HS-27A (cell line): ENCODE measurements around the gene RUNDC1.
A peak's percentile ranks its signal among the peaks of the same experiment; 100 is the strongest.
"Not testable (repeated sequence)": the region's sequence is repeated elsewhere in the genome, so short reads cannot be mapped to it uniquely, and the experiment has no call there.

Experiments used
- DNase-seq: peaks from one replicate; pipeline ENCODE4 v3.0.0-alpha.2; 2012; ENCODE audit warnings: low read depth, missing footprints

The RUNDC1 gene

DNA sequence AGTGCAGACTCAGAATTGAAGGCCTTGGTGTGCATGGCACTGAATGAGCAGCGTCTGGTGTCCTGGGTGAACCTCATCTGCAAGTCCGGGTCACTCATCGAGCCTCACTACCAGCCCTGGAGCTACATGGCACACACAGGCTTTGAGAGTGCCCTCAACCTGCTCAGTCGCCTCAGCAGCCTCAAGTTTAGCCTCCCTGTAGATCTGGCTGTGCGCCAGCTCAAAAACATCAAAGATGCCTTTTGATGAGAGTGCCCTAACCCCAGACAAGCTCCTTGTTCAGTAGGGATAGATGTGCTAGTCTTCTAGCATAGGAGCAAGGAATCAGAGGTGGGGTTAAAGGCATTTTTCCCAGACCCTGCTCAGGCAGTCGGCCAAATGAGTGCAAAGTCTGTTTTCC is 11.1 kb downstream of the RUNDC1 start:
- DNase-seq: no peak

DNA sequence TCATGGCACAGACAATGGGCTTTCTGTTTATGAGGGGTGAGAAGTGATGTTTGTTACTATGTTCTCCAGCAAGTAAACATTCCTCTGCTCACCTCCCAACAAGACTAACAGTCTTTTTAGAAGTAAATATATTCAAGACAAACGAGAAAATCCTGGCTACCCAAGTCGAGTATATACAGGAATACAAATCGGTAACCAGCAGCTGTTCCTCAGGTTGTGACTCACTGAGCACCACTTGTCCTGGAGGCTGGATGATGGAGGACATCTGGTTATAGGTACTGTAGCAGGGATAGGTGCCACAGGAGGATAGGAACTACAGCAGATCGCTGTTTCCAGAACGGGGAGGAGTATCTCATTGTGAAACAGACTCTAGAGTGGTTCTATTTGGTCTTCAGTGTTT is 12.5 kb downstream of the RUNDC1 start:
- DNase-seq: no peak

DNA sequence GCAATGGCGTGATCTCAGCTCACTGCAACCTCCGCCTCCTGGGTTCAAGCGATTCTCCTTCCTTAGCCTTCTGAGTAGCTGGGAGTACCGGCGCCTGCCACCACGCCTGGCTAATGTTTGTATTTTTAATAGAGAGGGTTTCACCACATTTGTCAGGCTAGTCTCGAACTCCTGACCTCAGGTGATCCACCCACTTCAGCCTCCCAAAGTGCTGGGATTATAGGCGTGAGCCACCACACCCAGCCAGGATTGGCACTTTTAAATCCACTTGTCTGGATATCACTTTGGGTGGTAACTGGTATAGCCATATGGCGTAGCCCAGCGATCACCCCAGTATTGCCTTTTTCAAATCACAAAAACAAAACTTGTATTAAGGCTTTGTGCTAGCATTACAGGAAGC is 13.5 kb downstream of the RUNDC1 start:
- not testable (repeated sequence) for DNase-seq

DNA sequence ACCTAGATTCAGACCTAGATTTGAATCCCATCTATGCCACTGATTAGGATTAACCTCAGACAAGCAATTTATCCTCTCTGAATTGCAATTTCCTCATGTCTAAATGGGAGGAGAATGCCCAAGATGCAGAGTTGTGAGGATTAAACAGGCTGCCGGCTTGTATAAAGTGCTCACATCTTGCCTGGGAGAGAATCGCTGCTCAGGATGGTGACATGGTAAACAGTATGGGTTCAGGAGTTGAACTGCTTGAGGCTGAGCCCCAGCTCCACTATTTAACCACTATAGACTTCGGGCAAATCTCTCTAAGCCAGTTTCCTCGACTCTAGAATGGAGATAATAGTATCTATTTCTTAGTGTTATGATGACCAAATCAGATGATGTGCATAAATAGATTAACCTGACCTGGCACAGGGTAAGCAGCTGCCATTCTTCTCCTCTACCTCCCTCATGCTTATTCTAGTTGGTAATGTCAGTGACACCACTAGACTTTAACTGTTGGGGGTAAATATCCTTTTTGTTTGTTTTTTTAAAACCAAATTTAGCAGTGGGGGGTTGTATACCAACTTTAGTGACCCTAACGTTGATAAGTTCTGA is 17.1 kb downstream of the RUNDC1 start:
- DNase-seq: no peak

DNA sequence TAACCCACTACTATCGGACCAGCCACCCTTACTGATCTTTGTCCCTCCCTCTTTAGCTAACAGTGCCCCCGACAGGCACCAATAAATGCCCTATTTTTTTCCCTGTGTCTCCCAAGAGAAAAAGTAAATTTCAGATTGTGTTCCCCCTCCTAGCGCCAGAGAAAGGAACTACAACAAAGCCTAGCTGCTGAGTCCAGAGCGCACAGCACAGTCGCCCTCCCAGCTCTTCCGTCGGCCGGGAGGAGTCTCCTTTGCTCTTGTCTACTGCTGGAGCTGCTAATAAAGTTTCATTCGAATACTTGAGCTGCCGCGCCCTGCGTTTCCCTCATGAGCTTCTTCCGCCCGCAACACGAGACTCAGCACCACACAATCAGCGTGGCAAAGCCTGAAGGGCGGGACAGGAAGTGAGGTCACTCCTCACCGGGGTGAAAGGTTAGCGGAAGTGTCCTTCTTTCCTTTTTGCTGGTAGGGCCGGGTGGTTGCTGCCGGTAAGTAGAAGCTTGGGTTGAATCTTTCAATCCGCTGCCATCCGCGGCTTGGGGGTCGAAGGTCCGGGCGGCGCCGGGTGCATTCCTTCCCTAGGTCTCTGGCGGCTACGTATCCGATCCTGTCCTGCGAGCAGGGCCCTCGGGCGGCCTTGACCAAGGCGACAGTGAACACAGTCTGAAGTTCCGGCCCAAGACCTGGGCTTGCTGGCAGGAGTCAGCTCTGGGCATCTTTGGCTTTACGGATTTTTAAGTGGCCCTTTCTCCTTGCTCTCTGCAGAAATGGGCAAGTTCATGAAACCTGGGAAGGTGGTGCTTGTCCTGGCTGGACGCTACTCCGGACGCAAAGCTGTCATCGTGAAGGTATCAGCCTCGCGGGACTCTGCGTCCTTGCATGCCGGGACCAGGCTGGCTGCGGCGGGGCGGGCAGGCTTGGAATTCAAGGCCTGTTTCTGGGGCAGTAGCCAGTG is 17.9 kb downstream of the RUNDC1 start, which contains the start of gene RPL27:
RPL27 (plus strand) TSS at position 436 of the 955 bp plus-strand sequence; CDS start at position 768, 332 bp downstream.
- DNase-seq: peak; percentile 89

DNA sequence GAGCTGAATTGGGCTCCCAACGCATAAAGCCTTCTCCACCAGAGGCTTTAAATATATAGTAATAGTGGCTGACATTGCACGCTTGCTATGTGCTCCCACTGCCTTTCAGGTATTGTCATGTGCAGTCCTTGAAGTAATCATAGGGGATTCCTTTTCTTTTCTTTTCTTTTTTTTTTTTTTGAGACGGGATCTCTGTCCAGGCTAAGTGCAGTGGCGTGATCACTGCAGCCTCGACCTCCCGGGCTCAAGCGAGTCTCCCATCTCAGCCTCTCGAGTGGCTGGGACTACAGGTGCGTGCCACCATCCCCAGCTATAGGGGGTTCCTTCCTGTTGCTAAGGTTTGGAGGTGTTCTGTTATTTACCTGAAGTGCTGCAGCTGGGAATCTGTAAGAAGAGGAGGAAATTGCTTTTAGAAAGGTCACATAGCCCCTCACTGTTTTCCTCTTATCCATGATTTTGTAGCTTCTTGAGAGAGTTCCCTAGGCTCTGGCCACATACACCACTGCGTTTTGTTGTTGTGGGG is 18.7 kb downstream of the RUNDC1 start:
- no peak for DNase-seq

DNA sequence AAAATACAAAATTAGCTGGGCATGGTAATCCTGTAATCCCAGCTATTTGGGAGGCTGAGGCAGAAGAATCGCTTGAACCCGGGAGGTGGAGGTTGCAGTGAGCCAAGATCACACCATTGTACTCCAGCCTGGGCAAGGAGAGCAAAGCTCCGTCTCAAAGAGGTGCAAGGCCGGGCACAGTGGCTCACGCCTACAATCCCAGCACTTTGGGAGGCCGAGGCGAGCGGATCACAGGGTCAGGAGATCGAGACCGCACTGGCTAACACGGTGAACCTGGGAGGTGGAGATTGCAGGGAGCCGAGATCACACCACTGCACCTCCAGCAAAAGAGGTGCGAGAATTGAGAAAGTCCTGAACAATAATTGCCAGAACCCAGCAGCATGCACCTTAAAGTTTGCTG is 20.5 kb downstream of the RUNDC1 start:
- DNase-seq: not testable (repeated sequence)

DNA sequence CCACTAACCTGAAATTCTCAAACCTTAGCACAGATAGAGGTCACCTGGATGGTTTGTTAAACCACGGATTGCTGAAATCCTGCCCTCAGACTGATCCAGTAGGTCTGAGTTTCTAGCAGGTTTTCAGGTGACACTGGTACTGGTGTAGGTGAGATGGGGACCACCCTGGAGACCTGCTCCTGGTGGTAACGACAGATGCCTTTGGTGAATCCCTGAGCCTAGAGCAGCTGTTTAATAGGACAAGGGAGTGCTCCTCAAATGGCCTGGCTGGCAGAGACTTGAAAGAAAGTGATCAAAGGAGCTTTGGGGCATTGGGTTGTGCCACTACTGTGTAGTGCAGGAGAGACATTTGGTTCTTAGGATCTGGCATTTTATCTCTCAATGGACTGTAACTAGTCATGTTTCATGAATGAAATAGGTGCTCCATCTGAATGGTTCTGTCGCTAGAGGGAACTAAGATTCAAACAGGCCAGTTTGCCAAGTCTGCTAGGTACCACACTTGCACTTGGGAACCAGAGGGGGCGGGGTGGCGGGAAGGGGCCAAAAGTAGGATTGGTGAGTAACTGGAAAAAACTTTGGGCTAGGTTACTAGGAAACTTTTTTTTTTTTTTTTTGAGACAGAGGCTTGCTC is 23.3 kb downstream of the RUNDC1 start:
- no peak for DNase-seq

DNA sequence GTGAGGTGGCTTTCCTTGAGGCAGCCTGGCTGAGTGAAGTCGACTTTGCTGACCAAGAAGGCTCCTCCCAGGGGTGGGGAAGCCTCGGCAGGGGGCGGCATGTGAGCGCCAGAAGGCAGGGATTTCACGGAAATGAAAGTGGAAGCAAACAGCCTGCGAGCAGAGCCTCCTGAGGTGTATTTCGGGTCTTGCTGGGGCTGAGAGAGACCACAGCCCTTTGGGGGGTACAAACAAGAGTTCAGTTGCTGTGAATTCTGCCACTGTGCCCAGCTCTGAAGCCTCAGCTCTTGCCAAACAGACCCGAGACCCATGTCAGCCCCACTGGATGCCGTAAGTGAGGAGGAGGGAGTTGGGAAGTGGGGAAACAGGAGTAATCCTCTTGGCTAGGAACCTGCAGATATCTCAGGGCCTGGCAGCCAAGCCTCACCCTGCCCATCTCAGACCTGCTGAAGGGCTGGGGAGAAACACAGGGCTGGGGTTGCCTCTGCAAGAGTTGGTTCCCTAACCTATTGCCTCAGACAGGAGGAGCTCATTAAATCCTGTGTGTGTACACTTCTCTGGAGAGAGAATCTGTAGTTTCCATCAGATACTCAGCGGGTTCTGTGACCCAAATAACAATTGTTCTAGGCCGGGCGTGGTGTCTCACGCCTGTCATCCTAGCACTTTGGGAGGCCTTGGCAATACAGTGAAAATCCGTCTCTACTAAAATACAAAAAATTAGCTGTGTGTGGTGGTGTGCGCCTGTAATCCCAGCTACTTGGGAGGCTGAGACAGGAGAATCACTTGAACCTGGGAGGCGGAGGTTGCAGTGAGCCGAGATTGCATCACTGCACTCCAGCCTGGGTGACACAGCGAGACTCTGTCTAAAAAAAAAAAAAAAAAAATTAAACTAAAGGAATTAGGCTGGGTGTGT is 26.5 kb downstream of the RUNDC1 start, which contains the start of gene IFI35:
IFI35 (plus strand) TSS at position 146 of the 913 bp plus-strand sequence; CDS start at position 310, 164 bp downstream.
- no peak for DNase-seq

DNA sequence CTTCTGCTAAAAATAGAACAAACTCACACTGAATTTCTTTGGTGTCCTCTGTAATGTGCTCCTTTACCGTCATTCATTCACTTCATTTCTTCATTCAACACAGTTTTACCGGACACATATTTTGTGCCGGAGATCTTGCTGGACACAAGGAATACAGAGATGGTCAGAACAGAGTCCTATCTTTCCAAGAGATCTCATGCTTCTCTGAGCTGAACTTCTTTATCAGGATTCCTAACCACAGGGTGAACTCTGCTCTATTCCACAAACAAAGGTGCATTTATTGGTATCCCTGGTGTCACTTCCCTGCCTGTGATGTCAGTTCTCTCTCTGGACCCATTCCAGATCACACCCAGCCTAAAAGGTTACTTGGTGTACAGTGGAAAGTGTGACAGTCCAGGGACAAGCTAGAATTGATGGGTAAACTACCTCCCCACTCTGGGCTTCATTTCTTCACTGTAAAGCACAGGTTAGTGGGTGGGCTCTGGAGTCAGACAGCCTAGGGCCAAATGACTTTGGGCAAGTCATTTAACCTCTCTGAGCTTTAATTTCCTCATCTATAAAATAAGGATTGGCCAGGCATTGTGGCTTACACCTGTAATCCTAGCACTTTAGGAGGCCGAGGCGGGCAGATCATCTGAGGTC is 30.4 kb downstream of the RUNDC1 start:
- DNase-seq: no peak

DNA sequence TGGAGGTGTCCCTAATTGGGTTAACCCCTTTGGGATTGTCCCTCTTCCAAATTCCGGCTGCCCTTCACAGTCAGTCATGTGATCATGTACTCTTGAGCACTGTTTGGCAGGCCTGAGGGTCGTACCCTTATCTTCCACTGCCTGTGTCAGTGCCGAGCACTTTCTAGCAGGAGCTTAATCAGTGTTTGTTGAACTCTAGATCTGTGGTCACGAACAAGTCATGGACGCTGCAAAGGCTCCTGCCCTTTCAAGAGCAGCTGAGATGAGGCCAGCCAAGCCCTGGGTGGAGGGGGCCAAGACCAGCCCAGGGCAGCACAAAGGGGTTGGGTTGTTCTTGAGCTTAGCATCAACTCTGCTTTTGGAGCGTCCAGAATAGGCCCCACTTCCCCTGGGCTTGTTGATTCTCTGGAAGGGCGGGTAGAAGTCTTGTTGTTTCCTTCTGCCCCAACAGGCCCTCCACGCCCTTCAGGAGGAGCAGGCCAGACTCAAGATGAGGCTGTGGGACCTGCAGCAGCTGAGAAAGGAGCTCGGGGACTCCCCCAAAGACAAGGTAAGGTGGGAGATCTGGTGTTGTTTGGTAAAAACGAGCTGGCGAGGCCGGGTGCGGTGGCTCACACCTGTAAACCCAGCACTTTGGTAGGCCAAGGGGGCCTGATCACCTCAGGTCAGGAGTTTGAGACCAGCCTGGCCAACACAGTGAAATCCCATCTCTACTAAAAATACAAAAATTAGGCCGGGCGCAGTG is 31.5 kb downstream of the RUNDC1 start:
- no peak for DNase-seq

DNA sequence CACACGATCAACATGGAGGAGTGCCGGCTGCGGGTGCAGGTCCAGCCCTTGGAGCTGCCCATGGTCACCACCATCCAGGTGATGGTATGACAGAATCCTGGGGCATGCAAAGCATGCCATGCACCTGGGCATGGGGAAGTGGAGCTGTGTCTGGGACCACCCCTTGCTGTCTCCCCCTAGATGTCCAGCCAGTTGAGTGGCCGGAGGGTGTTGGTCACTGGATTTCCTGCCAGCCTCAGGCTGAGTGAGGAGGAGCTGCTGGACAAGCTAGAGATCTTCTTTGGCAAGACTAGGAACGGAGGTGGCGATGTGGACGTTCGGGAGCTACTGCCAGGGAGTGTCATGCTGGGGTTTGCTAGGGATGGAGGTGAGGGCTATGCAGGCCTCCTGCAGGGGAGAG is 32.9 kb downstream of the RUNDC1 start:
- no peak for DNase-seq

DNA sequence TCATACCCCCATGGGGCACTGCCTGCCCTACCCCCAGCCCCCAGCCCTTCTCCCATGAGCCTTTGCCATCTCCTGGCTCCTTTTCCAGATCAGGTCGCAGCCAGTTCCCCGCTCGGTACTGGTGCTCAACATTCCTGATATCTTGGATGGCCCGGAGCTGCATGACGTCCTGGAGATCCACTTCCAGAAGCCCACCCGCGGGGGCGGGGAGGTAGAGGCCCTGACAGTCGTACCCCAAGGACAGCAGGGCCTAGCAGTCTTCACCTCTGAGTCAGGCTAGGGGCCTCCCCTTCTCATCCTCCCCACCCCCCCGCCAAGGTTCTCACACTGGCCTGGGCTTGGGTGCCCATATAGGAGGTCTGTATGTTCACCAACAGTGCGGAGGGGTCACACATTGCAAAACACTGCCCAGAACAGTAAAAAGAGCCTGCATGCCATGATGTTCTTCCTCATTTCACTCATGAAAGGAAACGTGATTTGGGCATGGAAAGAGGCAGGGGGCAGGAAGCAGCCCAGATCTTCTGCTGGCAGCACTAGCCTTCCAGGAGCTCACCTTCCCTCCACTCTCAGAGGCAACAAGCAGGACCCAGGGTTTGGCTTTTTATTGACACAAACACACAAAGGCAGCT is 33.8 kb downstream of the RUNDC1 start:
- no peak for DNase-seq

DNA sequence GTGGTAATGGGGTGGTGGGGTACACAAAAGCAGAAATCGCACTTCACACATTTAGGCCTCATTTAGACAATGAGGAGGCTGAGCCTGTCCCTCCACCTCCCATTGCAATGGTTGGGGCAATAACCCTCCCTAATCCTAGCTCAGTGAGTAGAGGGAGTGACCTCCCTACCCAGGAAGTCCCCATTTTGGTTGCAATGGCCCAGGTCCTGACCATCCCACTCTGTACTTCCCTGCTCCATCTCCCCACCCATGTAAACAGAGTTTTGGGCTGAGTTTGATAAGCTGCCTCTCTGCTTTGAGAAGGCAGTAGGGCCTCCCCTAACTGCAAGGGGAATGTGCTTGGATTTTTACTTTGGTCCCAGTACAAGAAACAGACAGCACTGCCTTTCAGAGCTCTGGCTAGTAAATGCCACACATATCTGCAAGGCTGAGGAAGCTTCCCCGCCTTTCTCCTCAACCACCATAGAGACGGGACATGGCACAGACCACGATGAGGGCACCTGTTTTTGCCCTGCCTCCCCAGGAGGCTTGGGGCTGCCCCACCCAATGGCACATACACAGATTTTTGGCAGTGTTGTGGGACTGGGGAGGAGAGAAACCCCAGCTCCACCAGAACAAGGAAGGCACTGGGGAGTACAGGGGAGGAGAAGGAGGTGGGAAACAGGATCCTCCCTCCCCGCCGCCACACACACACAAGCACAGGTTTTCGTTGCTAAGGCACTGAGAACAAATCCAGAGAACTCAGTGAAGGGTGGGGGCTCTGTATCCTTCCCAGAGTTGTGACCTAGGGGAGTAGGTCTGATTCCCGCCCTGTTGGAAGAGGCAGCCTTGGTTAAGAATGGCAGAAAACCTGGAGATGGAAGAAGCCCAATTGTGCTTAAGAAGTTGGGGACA is 34.5 kb downstream of the RUNDC1 start:
- no peak for DNase-seq

DNA sequence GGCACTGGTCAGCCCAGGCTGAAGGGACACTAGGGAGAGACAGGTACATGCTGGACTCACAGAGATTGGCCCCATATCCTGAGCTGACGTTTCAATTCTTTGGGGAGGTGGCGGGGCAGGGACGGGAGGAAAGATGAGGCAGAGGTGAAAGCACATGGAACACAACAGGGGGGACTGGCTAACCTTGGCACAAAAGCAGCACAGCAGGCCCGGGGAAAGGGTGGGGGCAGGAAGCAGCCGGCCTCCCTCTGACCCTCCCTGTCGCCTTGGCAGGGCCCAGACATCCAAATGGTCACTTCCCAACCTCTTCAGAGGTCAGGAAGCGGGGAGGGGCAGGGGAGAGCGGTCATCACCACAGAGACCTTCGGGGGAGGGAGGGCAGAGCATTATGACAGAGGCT is 35.2 kb downstream of the RUNDC1 start:
- no peak for DNase-seq

DNA sequence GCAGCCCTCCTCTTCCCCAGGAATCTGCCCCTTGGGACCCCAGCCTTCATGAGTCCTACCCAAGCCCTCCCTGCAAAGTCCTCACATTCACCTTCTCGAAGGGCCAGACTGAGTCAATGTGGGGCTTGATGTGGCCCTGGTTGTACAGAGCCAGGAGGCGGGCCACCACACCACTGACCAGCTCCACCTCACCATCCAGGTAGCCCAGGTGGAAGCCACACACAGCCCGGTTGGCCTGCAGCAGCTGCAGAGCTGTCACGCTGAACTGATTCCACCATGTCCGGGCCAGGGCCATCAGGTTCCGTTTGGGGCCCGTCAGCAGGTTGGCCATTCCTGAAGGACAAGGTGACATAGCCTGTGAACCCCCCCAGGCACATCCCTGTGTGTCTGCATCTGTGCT is 35.9 kb downstream of the RUNDC1 start:
- no peak for DNase-seq

DNA sequence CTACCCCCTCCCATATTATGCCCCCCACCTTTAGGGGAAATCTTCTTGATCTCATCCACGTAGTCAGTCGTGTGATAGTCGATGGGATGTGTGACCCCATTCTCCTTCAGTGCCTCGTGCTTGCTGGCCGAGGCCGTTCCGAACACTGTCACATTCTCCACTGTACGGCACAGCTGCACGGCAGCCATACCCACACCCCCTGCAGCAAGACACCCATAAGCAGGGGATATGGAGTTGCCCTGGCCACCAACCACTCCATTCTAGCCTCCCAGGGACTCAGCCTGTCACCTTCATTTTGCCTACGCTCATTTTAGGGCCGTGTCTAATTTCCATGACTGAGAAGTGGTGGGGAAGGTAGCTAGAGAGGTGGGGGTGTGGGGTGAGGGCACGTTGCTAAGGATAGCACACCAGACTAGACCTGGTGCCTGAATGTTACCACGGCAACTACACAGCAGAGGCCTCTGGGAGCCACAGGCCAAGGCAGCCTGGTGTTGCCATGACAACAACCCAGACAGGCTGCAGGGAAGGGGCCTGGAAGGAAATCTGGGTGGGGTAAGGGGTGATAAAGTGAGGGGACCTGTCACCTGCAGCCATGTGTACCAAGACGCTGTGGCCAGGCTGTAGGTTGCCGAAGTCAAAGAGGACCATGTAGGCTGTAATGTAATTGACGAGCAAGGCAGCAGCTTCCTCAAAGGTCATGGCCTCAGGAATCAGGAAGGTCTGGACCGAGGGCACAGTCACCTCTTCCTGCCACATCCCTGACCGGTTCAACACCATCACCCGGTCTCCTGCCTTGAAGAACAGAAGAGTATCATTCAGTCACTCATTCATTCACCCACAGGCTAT is 37.9 kb downstream of the RUNDC1 start:
- no peak for DNase-seq

DNA sequence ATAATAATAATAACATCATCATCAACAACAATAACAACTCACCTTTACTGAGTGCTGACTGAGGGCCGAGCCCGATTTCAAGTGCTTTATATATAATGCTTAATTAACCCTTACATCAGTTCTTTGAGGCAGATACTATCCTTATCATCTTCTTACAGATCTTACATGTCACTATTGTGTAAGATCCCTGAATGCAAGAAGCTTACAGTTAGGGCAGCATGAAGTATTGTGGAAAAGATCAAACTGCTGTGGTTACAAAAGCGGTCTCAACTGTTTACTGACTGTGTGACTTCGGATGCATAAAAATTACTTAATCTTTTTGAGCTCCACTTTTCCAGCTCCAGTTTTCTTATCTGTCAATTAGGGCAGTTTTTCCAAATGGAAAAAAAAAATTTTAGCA is 38.6 kb downstream of the RUNDC1 start:
- no peak for DNase-seq
